ENCODE results near the gene PROCA1.

DNA sequence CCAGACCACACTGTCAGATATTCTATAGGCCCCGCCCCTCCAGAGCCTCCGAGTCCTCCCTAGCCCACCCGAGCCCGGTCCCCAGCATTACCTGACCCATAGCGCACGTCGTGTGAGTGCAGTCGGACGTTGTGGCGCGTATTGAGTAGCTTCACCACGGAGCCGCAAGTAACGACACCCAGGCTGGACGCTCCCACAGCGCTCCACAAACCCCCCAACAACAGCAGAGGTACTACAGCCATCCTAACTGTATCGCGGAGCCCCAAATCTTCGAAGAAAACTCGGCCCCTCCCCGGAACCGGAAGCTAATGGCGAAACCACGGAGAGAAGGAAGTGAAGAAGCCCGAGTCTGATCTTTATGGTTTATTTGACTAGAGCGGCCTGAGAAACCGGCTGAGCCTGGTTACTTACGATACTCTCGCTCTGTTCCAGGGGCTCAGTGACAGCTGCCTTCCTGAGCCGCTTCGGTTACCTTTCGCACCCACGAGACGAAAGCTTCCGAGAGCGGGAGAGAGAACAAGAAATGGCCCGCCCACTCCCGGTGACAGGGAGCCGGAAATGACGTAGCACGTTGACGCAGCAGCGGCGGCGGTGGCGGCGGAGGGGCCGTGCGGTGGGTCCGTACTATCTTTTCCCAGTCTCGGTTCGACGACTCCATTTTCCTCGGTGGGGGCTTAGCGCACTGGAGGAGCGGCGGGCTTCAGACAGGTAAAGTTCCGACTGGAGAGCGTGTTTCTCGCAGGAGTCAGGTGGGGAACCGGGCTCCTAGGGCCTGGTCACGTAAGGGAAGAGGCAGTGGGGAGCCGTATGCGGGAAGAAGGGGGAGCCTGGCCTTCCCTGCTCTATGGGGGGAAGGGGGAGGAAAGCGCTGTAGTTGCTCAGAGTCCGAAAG, 49.8 kb downstream of the PROCA1 start, which contains the start of the genes SDF2 and SUPT6H:
- TF ChIP-seq, protein P1, sequence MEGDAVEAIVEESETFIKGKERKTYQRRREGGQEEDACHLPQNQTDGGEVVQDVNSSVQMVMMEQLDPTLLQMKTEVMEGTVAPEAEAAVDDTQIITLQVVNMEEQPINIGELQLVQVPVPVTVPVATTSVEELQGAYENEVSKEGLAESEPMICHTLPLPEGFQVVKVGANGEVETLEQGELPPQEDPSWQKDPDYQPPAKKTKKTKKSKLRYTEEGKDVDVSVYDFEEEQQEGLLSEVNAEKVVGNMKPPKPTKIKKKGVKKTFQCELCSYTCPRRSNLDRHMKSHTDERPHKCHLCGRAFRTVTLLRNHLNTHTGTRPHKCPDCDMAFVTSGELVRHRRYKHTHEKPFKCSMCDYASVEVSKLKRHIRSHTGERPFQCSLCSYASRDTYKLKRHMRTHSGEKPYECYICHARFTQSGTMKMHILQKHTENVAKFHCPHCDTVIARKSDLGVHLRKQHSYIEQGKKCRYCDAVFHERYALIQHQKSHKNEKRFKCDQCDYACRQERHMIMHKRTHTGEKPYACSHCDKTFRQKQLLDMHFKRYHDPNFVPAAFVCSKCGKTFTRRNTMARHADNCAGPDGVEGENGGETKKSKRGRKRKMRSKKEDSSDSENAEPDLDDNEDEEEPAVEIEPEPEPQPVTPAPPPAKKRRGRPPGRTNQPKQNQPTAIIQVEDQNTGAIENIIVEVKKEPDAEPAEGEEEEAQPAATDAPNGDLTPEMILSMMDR (IDR thresholded peaks at IDR 0.05): peak; percentile 17
- TF ChIP-seq EZH2 (IDR thresholded peaks at IDR 0.05): no peak
- TF ChIP-seq EZH2phosphoT487 (IDR thresholded peaks at IDR 0.05): no peak
